Thymus (tissue), 11 donors: ENCODE data around the gene ALDH6A1. TPM values are rescaled to one million over a fixed set of nuclear protein-coding genes. Genes with fewer than 3 reads are reported as not detected.

Source experiments
- DNase-seq, 9 donors: peaks; one replicate each; pipeline ENCODE4 v3.0.0-alpha.2; 2013; ENCODE audit warnings: low spot score in 9 of 9, low read depth in 6 of 9, missing footprints in 1 of 9
- H3K27ac ChIP-seq, 2 donors: one replicate each; pipeline ENCODE4 v1.5.1; 2013; ENCODE audit warnings: control low read depth in 1 of 2, low read depth in 1 of 2, low read length in 1 of 2, mild to moderate bottlenecking in 1 of 2, moderate library complexity in 1 of 2
- H3K27me3 ChIP-seq, 2 donors: one replicate each; pipeline ENCODE4 v1.5.1; 2013; ENCODE audit warnings: low read length in 1 of 2; ENCODE audit not compliant: control insufficient read depth in 2 of 2, insufficient read depth in 1 of 2
- H3K36me3 ChIP-seq, 2 donors: one replicate each; pipeline ENCODE4 v1.5.1; 2013; ENCODE audit warnings: low read length in 1 of 2, mild to moderate bottlenecking in 1 of 2, moderate library complexity in 1 of 2; ENCODE audit not compliant: control insufficient read depth in 2 of 2, insufficient read depth in 2 of 2
- H3K4me1 ChIP-seq, 2 donors: one replicate each; pipeline ENCODE4 v1.5.1; 2013; ENCODE audit warnings: low read length in 2 of 2; ENCODE audit not compliant: control insufficient read depth in 2 of 2, insufficient read depth in 2 of 2
- H3K4me3 ChIP-seq, 2 donors: one replicate each; pipeline ENCODE4 v1.5.1; 2013; ENCODE audit warnings: low read length in 2 of 2, control low read depth in 1 of 2, mild to moderate bottlenecking in 1 of 2
- H3K9me3 ChIP-seq, 2 donors: one replicate each; pipeline ENCODE4 v1.5.1; 2013; ENCODE audit warnings: low read length in 1 of 2, mild to moderate bottlenecking in 1 of 2; ENCODE audit not compliant: control insufficient read depth in 2 of 2, insufficient read depth in 1 of 2
- WGBS: extraction: QIAGEN DNeasy Blood & Tissue Kit; methylation state at CpG from one replicate; pipeline ENCODE4 v1.1.7; 2013; 5-methylcytosine and 5-hydroxymethylcytosine counted together
- polyA plus RNA-seq: library from polyadenylated mRNA; stranded (reverse); fragments of 200-250 nt; gene quantifications from one replicate; pipeline ENCODE4 v1.2.3, GENCODE V29; 2013
- total RNA-seq: library from RNA; stranded (reverse); fragments of 120-200 nt; gene quantifications from one replicate; pipeline ENCODE4 v1.2.4, GENCODE V29; 2013
- donor health status: healthy.

The ALDH6A1 gene
- total and polyA plus RNA-seq, 2 donors: 8.6 to 9.2 TPM

- Histone ChIP-seq H3K27me3 (no peaks in the 10 kb centered on the region), H3K4me1 (no peaks in the 10 kb centered on the region), H3K4me3 (no peak overlapping the region), H3K36me3 (peaks cover 14 to 19% of the 10 kb centered on the region in 2 donors), H3K9me3 (no peaks in the 10 kb centered on the region), H3K27ac (no peak overlapping the region)
- 98% methylated on average over 3 of the region's 3 CpGs for WGBS
- DNase-seq: no peak
These were observed 18.3 kb downstream of the ALDH6A1 start for GRCh38 chr14:74065746-74066575.

GRCh38 chr14:74064883-74065282 lies 19.4 kb downstream of the ALDH6A1 start:
- Histone ChIP-seq H3K27me3 (no peaks in the 10 kb centered on the region), H3K4me1 (no peaks in the 10 kb centered on the region), H3K9me3 (no peaks in the 10 kb centered on the region), H3K4me3 (no peak overlapping the region), H3K27ac (no peak overlapping the region), H3K36me3 (peaks cover 18 to 19% of the 10 kb centered on the region in 2 donors)
- 99% methylated on average over 3 of the region's 3 CpGs for WGBS
- DNase-seq: no peak

DNA sequence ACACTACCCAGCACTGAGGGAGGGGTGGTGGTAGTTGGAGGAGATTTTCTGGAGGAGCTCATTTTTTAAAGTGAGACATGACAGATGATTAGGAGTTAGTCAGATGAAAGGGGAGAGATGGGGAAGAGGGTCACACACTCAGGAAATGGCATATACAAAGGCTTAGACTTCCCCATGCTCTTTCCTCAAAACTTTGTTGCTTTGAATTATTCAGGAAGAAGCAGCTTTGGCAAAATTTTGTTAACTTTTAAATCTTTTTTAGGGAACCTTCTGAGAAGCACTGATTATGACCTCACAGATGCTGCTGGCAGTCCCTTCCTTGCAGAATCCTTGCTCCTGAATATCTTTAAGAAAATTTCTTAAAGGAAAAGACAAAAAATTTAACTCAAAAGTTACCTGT lies 19.8 kb downstream of the ALDH6A1 start:
- H3K36me3 ChIP-seq: peaks cover 18 to 19% of the 10 kb centered on the region in 2 donors

DNA sequence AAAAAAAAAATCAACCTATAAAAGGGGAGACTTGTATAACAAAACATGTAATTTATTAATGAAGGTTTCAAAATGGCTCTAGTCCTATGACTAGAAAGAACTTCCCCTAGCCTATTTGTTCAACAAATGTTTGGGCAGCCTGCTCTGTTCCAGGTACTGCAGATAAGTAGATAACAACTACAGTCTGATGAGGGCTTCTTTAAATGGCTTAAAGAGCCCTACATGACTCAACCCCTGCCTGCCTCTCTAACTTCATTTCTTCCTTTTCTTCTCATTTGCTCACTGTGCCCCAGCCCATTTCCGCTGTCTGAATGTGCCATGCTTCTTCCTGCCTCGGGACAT lies 21.5 kb downstream of the ALDH6A1 start:
- Histone ChIP-seq H3K4me3 (no peak overlapping the region), H3K9me3 (no peaks in the 10 kb centered on the region), H3K27ac (no peak overlapping the region), H3K36me3 (peaks cover 18 to 19% of the 10 kb centered on the region in 2 donors), H3K27me3 (no peaks in the 10 kb centered on the region), H3K4me1 (no peaks in the 10 kb centered on the region)
- no peak for DNase-seq
- 98% methylated on average over 2 of the region's 2 CpGs for WGBS

More for the DNA sequence above, 19.8 kb downstream of the ALDH6A1 start:
- H3K4me1 ChIP-seq: no peaks in the 10 kb centered on the region
- H3K9me3 ChIP-seq: no peaks in the 10 kb centered on the region
- DNase-seq: no peak
- H3K27me3 ChIP-seq: no peaks in the 10 kb centered on the region
- no peak overlapping the region for H3K27ac ChIP-seq
- no peak overlapping the region for H3K4me3 ChIP-seq

DNA sequence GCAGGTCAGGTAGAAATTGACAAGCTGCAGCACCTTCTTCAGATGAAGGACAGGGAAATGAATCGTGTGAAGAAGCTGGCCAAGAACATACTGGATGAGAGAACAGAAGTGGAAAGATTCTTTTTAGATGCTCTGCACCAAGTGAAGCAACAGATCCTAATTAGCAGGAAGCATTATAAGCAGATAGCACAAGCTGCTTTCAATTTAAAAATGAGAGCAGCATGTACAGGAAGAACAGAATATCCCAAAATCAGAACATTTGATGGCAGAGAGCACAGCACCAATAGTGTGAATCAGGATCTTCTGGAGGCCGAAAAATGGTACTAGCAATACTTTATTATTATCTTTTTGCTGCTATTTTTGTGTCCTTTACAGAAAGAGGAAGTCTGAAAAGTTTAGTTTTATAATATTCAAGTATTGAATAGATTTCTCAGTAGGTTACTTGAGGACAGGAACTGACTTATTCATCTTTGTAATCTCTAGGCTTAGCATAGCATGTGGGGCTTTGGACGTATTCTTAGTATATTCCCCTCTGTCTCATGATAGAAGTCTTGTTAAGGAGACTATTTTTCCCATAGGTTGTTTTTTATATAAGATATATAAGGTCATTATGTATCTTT lies 34.3 kb downstream of the ALDH6A1 start:
- H3K4me3 ChIP-seq: no peak overlapping the region
- H3K36me3 ChIP-seq: no peaks in the 10 kb centered on the region
- H3K27me3 ChIP-seq: no peaks in the 10 kb centered on the region
- DNase-seq: no peak
- 74% methylated on average over 3 of the region's 3 CpGs for WGBS
- H3K27ac ChIP-seq: no peak overlapping the region
- no peaks in the 10 kb centered on the region for H3K4me1 ChIP-seq
- H3K9me3 ChIP-seq: no peaks in the 10 kb centered on the region

DNA sequence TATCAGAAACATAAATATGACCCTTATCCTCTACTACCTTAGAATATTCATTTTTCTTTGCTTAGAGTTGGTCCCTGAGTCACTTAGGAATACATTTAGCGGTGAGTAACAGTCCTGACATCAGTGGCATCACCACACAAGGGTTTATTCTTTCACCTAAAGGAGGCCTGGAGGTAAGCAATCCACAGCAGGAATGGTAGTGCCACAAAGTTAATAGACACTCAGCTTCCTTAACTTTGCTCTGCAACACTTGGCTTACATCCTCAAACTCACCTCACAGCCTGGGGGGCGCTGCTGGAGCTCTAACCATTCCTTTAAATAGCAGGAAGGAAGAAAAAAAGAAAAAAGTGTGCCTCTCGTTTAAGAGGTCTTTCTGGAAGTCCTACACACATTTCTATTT lies 36.0 kb downstream of the ALDH6A1 start:
- no peaks in the 10 kb centered on the region for H3K36me3 ChIP-seq
- H3K4me3 ChIP-seq: no peak overlapping the region
- WGBS: 85% methylated on average over 3 of the region's 3 CpGs
- no peaks in the 10 kb centered on the region for H3K9me3 ChIP-seq
- no peaks in the 10 kb centered on the region for H3K4me1 ChIP-seq
- no peaks in the 10 kb centered on the region for H3K27me3 ChIP-seq
- DNase-seq: no peak
- H3K27ac ChIP-seq: no peak overlapping the region

GRCh38 chr14:74045522-74045921 lies 38.7 kb downstream of the ALDH6A1 start:
- Histone ChIP-seq H3K9me3 (no peaks in the 10 kb centered on the region), H3K36me3 (no peaks in the 10 kb centered on the region), H3K4me1 (no peaks in the 10 kb centered on the region), H3K4me3 (no peak overlapping the region), H3K27me3 (no peaks in the 10 kb centered on the region), H3K27ac (no peak overlapping the region)
- DNase-seq: no peak
- 98% methylated on average over 4 of the region's 4 CpGs for WGBS

DNA sequence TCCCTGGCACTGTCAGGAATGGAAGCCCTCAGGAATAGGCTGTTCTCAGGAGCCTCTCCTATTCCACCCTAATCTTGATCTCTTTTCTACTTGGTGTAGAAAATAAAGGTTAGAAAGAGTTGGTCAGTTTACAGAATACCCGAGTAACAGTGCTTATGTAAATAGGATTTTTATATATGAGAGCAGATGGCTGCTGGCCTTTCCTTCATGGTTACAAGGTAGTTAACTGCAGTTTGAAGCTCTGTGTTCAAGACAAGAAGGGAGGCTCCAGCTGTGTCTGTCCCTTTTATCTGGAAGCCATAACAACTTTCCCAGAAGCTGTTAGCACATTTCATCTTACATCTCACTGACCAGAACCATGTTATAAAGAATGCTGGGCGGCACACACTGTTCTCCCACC lies 42.0 kb downstream of the ALDH6A1 start:
- WGBS: 95% methylated on average over 2 of the region's 2 CpGs
- DNase-seq: no peak

DNA sequence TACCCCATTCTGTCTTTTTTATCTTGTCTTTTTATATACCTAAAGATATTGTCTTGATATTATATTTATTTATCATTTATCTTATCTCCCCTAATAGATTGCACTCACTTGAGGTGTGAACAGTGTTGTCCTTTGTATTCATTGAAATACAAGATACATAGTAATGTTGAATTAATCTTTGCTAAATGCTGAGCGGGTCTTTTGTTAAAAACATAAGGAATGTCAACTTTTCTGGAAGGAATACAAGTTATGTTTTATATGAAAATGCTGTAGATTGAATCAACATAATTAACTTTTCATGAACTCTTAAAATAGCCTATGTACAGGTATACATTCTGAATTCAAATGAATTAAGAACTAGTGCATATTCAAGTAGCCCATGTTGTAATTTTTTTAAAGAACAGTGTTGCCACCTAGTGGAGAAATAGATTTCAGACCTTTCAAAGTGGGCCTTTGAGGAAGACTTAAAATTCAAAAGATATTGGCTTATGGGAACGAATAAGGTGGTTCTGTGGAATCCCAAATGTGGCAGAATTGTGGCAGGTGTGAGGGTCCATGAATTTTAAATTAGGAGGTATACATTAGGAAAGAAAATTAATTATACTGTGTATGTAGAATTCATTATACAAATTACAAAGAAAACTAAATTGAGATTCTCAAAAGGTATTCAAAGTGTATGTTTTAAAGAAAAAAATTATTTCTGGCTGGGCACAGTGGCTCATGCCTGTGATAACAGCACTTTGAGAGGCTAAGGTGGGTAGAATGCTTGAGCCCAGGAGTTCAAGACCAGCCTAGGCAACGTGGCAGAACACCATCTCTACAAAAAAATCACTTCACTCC lies 46.0 kb downstream of the ALDH6A1 start:
- no peak overlapping the region for H3K27ac ChIP-seq
- H3K36me3 ChIP-seq: no peaks in the 10 kb centered on the region
- no peaks in the 10 kb centered on the region for H3K27me3 ChIP-seq
- H3K9me3 ChIP-seq: no peaks in the 10 kb centered on the region
- DNase-seq: peak in 8 of 9 donors; percentile 25 to 76 (median 54)
- H3K4me3 ChIP-seq: no peak overlapping the region
- H3K4me1 ChIP-seq: no peaks in the 10 kb centered on the region
- WGBS: 76% methylated on average over 3 of the region's 3 CpGs

More for the DNA sequence above, 42.0 kb downstream of the ALDH6A1 start:
- H3K27ac ChIP-seq: no peak overlapping the region
- no peak overlapping the region for H3K4me3 ChIP-seq
- H3K36me3 ChIP-seq: no peaks in the 10 kb centered on the region
- H3K9me3 ChIP-seq: no peaks in the 10 kb centered on the region
- H3K4me1 ChIP-seq: no peaks in the 10 kb centered on the region
- no peaks in the 10 kb centered on the region for H3K27me3 ChIP-seq
